SK-N-SH (cell line): Measurements from ENCODE around the gene ZNF487. TPM values are rescaled to one million over a fixed set of nuclear protein-coding genes. Genes with fewer than 3 reads are reported as not detected.

Experiments
- polyA plus RNA-seq, 3 experiments: library from polyadenylated mRNA; depleted of rRNA; stranded (reverse); fragments of >200 nt; gene quantifications; 2 replicates each; pipeline ENCODE4 v1.2.3, GENCODE V29; 2012
- small RNA-seq, 7 experiments: library from RNA; depleted of rRNA; stranded (forward); fragments of <200 nt; gene quantifications; one replicate each; pipeline ENCODE3, GENCODE V24; 2012

ZNF487 gene
- polyA plus RNA-seq, 1 of the 3 experiments (the other 2 are of a cell fraction): 2.7 TPM

Small RNAs within 50 kb of the gene (small RNA-seq; reads per million reads assigned to genes)
- 0 to 1.1 (median 0) reads per million in 7 experiments for gene RNU7-193P
- 0 reads per million in 7 experiments for gene SNORD3J

Other genes with a start within 250 kb of the ZNF487 start
- gene RASGEF1A, start 170.0 kb upstream of the ZNF487 start, polyA plus RNA-seq (2012; rRNA removed): not detected in 2 replicates
- gene FXYD4, start 65.5 kb upstream of the ZNF487 start, polyA plus RNA-seq (2012; rRNA removed): not detected in 2 replicates
- gene HNRNPF, start 27.9 kb upstream of the ZNF487 start, polyA plus RNA-seq (2012; rRNA removed): 195 and 217 TPM in 2 replicates
- 11.4 and 18.9 TPM in 2 replicates for gene ZNF239, start 137.5 kb downstream of the ZNF487 start, polyA plus RNA-seq (2012; rRNA removed)
- 3.0 and 3.9 TPM in 2 replicates for gene ZNF485, start 169.3 kb downstream of the ZNF487 start, polyA plus RNA-seq (2012; rRNA removed)
- 27.2 and 39.0 TPM in 2 replicates for gene ZNF32, start 211.8 kb downstream of the ZNF487 start, polyA plus RNA-seq (2012; rRNA removed)